HG03457 (cell line): ENCODE results near the gene COQ8B.

Source experiments
- ATAC-seq: cut with Tn5 transposase; IDR thresholded peaks from one replicate; pipeline ENCODE4 v1.9.1; 2021; ENCODE audit warnings: moderate number of reproducible peaks; ENCODE audit not compliant: unreplicated experiment

Gene COQ8B

DNA sequence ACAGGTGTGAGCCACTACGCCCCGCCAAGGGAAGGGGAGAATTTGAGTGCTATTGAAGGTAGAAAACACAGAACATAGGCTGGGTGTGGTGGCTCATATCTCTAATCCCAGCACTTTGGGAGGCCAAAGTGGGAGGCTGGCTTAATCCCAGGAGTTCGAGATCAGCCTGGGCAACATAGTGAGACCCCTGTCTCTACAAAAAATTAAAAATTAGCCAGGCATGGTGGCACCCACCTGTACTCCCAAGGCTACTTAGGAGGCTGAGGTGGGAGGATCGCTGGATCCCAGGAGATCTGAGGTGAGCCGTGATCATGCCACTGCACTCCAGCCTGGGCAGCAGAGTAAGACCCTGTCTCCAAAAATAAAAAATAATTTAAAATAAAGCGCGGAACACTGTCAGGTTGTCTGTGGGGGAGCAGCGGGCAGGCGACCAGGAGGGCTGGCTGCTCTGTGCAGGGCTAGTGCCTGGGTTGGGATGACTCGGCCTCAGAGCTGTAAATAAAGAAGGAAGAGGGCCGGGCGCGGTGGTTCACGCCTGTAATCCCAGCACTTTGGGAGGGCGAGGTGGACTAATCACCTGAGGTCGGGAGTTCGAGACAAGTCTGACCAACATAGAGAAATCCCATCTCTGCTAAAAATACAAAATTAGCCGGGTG lies 74.5 kb downstream of the COQ8B start:
- ATAC-seq: no peak
